22Rv1 (cell line): ENCODE results near the gene ANKRD55.

Experiments
- H3K27ac ChIP-seq: fragments of 450-650 bp; 2 replicates; pipeline ENCODE4 v1.5.1; 2017
- ZFX ChIP-seq: fragments of 450-650 bp; IDR thresholded peaks from 2 replicates; pipeline ENCODE4 v1.6.1; 2017; ENCODE audit warnings: antibody characterized with exemption, borderline replicate concordance
- TF ChIP-seq, protein P1 (sequence below): fragments of 450-650 bp; IDR thresholded peaks from 2 replicates; pipeline ENCODE4 v1.5.1; 2017; ENCODE audit warnings: mild to moderate bottlenecking

ANKRD55 gene

DNA sequence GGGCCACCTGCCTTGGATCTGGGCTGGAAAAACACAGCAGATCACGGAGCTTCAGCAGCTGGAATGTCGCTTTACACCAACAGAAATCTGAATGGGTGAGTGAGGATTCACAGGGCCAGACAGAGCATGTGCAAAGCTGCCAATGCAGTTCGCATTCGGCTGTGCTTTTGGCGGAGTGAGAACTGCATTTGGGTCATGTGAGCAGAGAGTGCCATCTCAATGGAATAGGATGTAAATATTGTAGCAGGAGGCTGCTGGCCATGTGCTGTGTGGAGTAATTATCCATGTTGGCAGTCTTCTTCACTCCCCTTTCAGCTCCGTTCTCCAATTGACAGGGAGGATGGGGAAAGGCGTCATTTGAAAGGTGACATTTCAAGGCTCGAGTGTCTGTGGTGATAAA is at the start of gene ANKRD55:
Gene ANKRD55 (minus strand): TSS at position 101 of the 400 bp plus-strand sequence. CDS start 417 bp downstream, outside the sequence.
- TF ChIP-seq, protein P1, sequence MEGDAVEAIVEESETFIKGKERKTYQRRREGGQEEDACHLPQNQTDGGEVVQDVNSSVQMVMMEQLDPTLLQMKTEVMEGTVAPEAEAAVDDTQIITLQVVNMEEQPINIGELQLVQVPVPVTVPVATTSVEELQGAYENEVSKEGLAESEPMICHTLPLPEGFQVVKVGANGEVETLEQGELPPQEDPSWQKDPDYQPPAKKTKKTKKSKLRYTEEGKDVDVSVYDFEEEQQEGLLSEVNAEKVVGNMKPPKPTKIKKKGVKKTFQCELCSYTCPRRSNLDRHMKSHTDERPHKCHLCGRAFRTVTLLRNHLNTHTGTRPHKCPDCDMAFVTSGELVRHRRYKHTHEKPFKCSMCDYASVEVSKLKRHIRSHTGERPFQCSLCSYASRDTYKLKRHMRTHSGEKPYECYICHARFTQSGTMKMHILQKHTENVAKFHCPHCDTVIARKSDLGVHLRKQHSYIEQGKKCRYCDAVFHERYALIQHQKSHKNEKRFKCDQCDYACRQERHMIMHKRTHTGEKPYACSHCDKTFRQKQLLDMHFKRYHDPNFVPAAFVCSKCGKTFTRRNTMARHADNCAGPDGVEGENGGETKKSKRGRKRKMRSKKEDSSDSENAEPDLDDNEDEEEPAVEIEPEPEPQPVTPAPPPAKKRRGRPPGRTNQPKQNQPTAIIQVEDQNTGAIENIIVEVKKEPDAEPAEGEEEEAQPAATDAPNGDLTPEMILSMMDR, result no peak
- TF ChIP-seq ZFX, result no peak
- no peak within 1 kb of the TSS for H3K27ac ChIP-seq

DNA sequence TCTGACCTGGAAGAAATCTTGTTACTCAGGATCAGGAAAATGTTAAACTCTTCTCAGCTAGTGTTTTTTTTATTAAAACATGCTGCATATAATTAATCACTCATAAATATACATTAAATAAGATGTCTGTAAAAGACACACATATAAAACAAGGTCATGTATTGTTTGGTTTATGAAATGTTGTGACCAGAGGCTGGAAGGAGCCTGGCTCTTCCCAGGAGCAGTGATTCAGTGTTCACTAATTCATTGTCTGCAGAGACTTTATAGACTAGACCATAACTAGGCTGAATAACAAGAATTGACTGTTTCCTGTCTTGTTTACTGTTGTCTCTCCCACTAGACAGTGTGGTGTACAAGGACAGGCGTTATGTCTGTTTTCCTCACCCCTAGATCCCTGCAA is 49.1 kb upstream of the ANKRD55 start:
- no peak overlapping the region for H3K27ac ChIP-seq
- TF ChIP-seq ZFX, result no peak
- TF ChIP-seq, protein P1, result no peak

DNA sequence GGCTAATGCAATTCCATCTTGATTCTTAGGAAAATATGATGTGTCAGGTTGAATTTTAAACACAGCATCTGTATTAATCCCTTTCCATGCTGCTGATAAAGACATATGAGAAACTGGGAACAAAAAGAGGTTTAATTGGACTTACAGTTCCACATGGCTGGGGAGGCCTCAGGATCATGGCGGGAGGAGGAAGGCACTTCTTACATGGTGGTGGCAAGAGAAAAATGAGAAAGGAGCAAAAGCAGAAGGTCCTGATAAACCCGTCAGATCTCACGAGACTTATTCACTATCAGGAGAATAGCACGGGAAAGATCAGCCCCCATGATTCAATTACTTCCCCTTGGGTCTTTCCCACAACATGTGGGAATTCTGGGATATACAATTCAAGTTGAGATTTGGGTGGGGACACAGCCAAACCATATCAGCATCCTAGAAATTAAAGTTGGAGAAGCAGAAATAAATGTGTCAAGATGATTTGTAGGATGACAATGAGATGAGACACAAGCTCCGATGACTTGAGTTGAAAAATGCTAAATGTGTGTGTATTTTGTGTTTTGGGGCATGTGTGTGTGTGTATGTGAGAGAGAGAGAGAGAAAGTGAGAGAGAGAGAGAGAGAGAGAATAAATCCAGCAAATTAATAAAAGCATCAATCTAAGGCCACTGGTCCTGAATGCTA is 48.5 kb upstream of the ANKRD55 start:
- H3K27ac ChIP-seq, result no peak overlapping the region

DNA sequence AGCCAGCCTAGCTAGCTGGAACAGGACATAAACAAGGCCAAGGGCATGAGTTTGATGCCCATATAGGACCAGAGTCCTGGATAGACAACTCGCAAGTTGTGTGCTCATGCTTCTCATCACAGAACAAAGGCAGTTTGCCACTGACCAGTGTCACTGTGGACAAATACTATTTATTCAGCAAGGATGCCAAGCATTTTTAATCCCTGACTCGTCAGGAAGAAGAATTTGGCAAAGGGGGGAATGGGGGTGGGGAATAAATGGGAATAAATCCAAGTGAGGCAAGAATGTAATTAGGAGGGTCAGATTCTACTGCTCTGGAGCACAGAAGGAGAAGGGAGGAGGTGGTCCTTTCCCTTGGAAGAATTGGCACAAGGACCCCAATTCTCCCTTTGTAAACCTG is 46.8 kb upstream of the ANKRD55 start:
- TF ChIP-seq ZFX, result no peak
- TF ChIP-seq, protein P1, result no peak
- no peak overlapping the region for H3K27ac ChIP-seq

More for the DNA sequence above, 48.5 kb upstream of the ANKRD55 start:
- TF ChIP-seq ZFX, result no peak
- TF ChIP-seq, protein P1, result no peak

DNA sequence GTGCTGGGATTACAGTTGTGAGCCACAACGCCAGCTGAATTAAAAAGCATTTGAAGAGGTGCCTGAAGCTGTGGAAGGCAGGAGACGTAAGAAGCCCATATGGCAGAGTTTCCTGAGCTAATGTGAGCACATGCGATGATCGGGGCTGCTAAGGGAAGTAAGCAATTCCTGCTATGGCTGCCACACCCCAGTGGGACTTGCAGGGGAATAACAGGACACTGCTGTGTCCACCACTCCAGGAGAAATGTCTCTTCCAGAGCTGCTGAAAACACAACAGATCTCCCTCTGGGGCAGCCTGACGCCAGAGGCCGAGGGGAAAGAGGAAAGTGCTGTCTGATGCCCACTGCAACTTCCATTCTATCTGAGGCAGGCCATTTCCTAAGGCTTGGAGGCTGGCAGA is 46.2 kb upstream of the ANKRD55 start:
- TF ChIP-seq, protein P1, result no peak
- TF ChIP-seq ZFX, result no peak
- no peak overlapping the region for H3K27ac ChIP-seq

DNA sequence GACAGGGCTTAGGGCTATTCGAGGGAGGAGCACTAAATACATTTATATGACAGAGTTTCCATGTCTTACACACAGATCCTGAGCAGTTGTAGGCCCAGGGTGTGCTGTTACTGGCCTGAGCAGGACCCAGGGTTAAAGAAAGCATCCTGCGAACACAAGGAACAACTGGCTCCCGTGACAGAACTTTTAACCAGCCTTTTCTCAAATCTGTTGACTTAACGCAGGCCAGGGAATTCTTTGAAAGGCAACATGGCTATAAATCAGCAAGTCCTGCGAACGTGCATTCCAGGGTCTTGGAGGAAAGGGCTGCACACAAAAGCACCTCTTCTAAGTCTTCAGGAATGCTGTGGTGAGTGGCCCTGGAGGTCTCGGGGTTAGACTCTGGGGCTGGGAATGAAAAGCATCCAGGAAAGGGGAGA is 45.2 kb upstream of the ANKRD55 start:
- no peak overlapping the region for H3K27ac ChIP-seq
- no peak for TF ChIP-seq ZFX

DNA sequence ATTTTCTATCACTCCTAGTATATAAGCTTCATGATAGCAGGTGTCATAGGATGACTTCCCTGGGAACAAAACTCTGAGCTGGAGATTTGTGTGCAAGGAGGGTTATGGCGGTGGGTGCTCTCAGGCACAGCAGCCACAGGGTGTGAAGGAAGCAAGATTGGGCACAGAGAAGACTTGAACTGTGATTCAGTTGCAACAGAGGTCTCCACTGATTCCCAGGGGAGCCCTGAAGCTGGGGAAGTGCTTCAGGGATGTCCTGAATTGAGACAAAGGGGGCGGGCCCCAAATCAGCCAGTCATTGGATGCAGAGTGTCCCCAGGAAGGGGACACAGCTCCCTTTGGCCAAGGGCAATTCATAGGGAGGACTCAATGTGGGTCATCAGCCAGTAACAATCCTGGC is 44.4 kb upstream of the ANKRD55 start:
- no peak for TF ChIP-seq ZFX
- TF ChIP-seq, protein P1, result no peak

More for the DNA sequence above, 44.4 kb upstream of the ANKRD55 start:
- H3K27ac ChIP-seq, result no peak overlapping the region
